Neural cell (in vitro differentiated cells): ENCODE results near the gene ZNF189.

Experiments
- EP300 ChIP-seq: fragments of 450-650 bp; conservative IDR thresholded peaks from 2 replicates; pipeline ENCODE4 v1.6.1; 2014; ENCODE audit warnings: antibody characterized with exemption, mild to moderate bottlenecking, moderate library complexity; ENCODE audit not compliant: poor library complexity, severe bottlenecking
- EZH2 ChIP-seq: fragments of 200-600, 300-800 bp; shearing (Covaris generic), sonication (generic); IDR thresholded peaks from 2 replicates; pipeline ENCODE4 v1.6.1; 2014; ENCODE audit warnings: antibody characterized with exemption, low read length, borderline replicate concordance, mild to moderate bottlenecking; ENCODE audit not compliant: insufficient read depth, poor library complexity, severe bottlenecking
- MXI1 ChIP-seq: fragments of 450-650 bp; conservative IDR thresholded peaks from 2 replicates; pipeline ENCODE4 v1.6.1; 2014; ENCODE audit warnings: antibody characterized with exemption, mild to moderate bottlenecking; ENCODE audit not compliant: poor library complexity, severe bottlenecking
- POLR2AphosphoS5 ChIP-seq: IDR thresholded peaks from 2 replicates; pipeline ENCODE4 v1.6.1; 2012
- RAD21 ChIP-seq: fragments of 450-650 bp; conservative IDR thresholded peaks from 2 replicates; pipeline ENCODE4 v1.6.1; 2014; ENCODE audit warnings: antibody characterized with exemption, mild to moderate bottlenecking, moderate library complexity
- SMC3 ChIP-seq: fragments of 450-650 bp; conservative IDR thresholded peaks from 2 replicates; pipeline ENCODE4 v1.6.1; 2014; ENCODE audit warnings: antibody characterized with exemption, mild to moderate bottlenecking, moderate library complexity; ENCODE audit not compliant: poor library complexity
- TAF1 ChIP-seq: IDR thresholded peaks from 2 replicates; pipeline ENCODE4 v1.6.1; 2012; ENCODE audit warnings: low read depth
- TF ChIP-seq, protein P1 (sequence below): fragments of 450-650 bp; IDR thresholded peaks from 2 replicates; pipeline ENCODE4 v1.5.1; 2014; ENCODE audit warnings: antibody characterized with exemption, mild to moderate bottlenecking, moderate library complexity; ENCODE audit not compliant: poor library complexity, severe bottlenecking
- TF ChIP-seq, protein P2 (sequence below): IDR thresholded peaks from 2 replicates; pipeline ENCODE4 v1.6.1; 2012; ENCODE audit warnings: borderline replicate concordance

DNA sequence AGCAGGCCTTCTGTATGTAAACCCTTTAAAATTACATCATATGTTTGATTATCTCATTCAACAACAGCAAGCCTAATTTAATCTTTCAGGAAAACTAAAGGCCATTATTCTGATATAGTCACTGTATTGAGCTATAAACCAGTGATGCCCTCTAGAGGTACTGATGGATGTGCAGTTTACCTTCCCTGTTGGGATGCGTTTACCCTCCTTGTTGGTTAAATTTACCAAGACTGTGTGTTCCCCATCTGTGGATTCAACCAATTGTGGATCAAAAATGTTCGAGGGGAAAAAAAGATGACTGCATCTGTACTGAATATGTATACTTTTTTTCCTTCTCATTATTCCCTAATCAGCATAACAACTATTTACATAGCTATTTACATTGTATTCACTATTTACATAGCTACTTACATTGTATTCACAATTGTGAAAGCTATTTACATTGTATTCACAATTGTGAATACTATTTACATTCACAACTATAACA lies 10.1 kb upstream of the ZNF189 start:
- TF ChIP-seq EZH2, result no peak
- TF ChIP-seq, protein P1, sequence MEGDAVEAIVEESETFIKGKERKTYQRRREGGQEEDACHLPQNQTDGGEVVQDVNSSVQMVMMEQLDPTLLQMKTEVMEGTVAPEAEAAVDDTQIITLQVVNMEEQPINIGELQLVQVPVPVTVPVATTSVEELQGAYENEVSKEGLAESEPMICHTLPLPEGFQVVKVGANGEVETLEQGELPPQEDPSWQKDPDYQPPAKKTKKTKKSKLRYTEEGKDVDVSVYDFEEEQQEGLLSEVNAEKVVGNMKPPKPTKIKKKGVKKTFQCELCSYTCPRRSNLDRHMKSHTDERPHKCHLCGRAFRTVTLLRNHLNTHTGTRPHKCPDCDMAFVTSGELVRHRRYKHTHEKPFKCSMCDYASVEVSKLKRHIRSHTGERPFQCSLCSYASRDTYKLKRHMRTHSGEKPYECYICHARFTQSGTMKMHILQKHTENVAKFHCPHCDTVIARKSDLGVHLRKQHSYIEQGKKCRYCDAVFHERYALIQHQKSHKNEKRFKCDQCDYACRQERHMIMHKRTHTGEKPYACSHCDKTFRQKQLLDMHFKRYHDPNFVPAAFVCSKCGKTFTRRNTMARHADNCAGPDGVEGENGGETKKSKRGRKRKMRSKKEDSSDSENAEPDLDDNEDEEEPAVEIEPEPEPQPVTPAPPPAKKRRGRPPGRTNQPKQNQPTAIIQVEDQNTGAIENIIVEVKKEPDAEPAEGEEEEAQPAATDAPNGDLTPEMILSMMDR, result no peak
- TF ChIP-seq, protein P2, sequence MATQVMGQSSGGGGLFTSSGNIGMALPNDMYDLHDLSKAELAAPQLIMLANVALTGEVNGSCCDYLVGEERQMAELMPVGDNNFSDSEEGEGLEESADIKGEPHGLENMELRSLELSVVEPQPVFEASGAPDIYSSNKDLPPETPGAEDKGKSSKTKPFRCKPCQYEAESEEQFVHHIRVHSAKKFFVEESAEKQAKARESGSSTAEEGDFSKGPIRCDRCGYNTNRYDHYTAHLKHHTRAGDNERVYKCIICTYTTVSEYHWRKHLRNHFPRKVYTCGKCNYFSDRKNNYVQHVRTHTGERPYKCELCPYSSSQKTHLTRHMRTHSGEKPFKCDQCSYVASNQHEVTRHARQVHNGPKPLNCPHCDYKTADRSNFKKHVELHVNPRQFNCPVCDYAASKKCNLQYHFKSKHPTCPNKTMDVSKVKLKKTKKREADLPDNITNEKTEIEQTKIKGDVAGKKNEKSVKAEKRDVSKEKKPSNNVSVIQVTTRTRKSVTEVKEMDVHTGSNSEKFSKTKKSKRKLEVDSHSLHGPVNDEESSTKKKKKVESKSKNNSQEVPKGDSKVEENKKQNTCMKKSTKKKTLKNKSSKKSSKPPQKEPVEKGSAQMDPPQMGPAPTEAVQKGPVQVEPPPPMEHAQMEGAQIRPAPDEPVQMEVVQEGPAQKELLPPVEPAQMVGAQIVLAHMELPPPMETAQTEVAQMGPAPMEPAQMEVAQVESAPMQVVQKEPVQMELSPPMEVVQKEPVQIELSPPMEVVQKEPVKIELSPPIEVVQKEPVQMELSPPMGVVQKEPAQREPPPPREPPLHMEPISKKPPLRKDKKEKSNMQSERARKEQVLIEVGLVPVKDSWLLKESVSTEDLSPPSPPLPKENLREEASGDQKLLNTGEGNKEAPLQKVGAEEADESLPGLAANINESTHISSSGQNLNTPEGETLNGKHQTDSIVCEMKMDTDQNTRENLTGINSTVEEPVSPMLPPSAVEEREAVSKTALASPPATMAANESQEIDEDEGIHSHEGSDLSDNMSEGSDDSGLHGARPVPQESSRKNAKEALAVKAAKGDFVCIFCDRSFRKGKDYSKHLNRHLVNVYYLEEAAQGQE, result no peak
- TF ChIP-seq POLR2AphosphoS5, result no peak
- no peak for TF ChIP-seq EP300
- no peak for TF ChIP-seq RAD21
- TF ChIP-seq MXI1, result no peak
- TF ChIP-seq SMC3, result no peak
- TF ChIP-seq TAF1, result no peak
